K562 treated with DMSO at 1 percent for 4 hours (cell line): ENCODE results near the gene NLRP4. TPM values are rescaled to one million over a fixed set of nuclear protein-coding genes. Genes with fewer than 3 reads are reported as not detected.

Experiments
- total RNA-seq: library from RNA; unstranded; fragments of 300-600 nt; gene quantifications from 2 replicates; pipeline ENCODE4 v1.2.3, GENCODE V29; 2022; ENCODE audit not compliant: insufficient read depth

Gene NLRP4, protein sequence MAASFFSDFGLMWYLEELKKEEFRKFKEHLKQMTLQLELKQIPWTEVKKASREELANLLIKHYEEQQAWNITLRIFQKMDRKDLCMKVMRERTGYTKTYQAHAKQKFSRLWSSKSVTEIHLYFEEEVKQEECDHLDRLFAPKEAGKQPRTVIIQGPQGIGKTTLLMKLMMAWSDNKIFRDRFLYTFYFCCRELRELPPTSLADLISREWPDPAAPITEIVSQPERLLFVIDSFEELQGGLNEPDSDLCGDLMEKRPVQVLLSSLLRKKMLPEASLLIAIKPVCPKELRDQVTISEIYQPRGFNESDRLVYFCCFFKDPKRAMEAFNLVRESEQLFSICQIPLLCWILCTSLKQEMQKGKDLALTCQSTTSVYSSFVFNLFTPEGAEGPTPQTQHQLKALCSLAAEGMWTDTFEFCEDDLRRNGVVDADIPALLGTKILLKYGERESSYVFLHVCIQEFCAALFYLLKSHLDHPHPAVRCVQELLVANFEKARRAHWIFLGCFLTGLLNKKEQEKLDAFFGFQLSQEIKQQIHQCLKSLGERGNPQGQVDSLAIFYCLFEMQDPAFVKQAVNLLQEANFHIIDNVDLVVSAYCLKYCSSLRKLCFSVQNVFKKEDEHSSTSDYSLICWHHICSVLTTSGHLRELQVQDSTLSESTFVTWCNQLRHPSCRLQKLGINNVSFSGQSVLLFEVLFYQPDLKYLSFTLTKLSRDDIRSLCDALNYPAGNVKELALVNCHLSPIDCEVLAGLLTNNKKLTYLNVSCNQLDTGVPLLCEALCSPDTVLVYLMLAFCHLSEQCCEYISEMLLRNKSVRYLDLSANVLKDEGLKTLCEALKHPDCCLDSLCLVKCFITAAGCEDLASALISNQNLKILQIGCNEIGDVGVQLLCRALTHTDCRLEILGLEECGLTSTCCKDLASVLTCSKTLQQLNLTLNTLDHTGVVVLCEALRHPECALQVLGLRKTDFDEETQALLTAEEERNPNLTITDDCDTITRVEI
- 0.59 and 1.3 TPM in 2 replicates for total RNA-seq

DNA sequence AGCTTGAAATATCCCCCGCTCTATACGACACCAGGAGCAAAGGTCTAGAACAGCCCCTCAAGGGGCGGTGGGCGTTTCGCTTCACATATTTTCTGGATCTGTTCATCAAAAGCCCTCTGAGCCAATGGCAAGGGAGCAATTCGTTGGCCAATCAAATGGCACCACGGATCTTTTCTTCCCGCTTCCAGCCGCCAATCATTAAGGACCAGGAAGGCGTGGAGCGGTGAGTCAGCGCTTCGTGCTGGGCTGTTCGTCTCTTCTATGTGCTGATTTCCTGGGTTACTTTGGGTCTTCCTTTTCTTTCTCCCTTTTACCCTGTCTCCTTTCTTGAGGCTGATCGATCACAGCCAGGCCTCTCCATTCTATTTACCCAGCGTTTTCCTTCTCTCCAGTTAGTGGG, at the start of gene NLRP4:
NLRP4 (plus strand) TSS at position 201 of the 400 bp plus-strand sequence. CDS start 15,541 bp downstream, outside the sequence.

GRCh38 chr19:55831846-55832245, 4.5 kb upstream of the NLRP4 start, which contains the start of gene NLRP11:
NLRP11 (minus strand) TSS chr19:55831999; CDS start chr19:55818174, 13,825 bp downstream.

Other genes with a start within 250 kb of the NLRP4 start
- 13.4 and 17.2 TPM in 2 replicates for gene FIZ1, start 237.0 kb upstream of the NLRP4 start, total RNA-seq
- 34.2 and 37.8 TPM in 2 replicates for gene ZNF524, start 236.3 kb upstream of the NLRP4 start, total RNA-seq
- 28.3 and 33.7 TPM in 2 replicates for gene ZNF865, start 230.9 kb upstream of the NLRP4 start, total RNA-seq
- 5.5 and 6.5 TPM in 2 replicates for gene ZNF784, start 212.0 kb upstream of the NLRP4 start, total RNA-seq
- gene ZNF580, start 195.5 kb upstream of the NLRP4 start, total RNA-seq, result 52.4 and 60.5 TPM in 2 replicates
- gene ZNF581, start 192.9 kb upstream of the NLRP4 start, total RNA-seq, result 57.6 and 69.0 TPM in 2 replicates
- gene CCDC106, start 188.3 kb upstream of the NLRP4 start, total RNA-seq, result 30.7 and 33.6 TPM in 2 replicates
- gene U2AF2, start 181.5 kb upstream of the NLRP4 start, total RNA-seq, result 167 and 168 TPM in 2 replicates
- 100 and 102 TPM in 2 replicates for gene EPN1, start 161.3 kb upstream of the NLRP4 start, total RNA-seq
- gene NLRP9, start 98.1 kb upstream of the NLRP4 start, total RNA-seq, result not detected in 2 replicates
- gene RFPL4A, start 77.4 kb upstream of the NLRP4 start, total RNA-seq, result 1.7 and 2.4 TPM in 2 replicates
- gene RFPL4AL1, start 67.4 kb upstream of the NLRP4 start, total RNA-seq, result not detected in 2 replicates
- 0.33 and 0.83 TPM in 2 replicates for gene NLRP11, start 4.5 kb upstream of the NLRP4 start, total RNA-seq
- gene NLRP13, start 95.8 kb downstream of the NLRP4 start, total RNA-seq, result not detected in 2 replicates
- not detected in 2 replicates for gene NLRP8, start 111.3 kb downstream of the NLRP4 start, total RNA-seq
- gene NLRP5, start 150.2 kb downstream of the NLRP4 start, total RNA-seq, result not detected in 2 replicates